HEK293 (cell line): ENCODE data around the gene EHD3.

Source experiments
- ZNF112 ChIP-seq: fragments of 450-650 bp; formaldehyde crosslinking; IDR thresholded peaks from 2 replicates; pipeline ENCODE4 v1.5.0; 2017; ENCODE audit warnings: missing biosample characterization, missing genetic modification characterization
- ZNF37A ChIP-seq: fragments of 450-650 bp; IDR thresholded peaks from 2 replicates; pipeline ENCODE4 v1.5.1; 2018; ENCODE audit warnings: missing biosample characterization, missing genetic modification characterization
- TF ChIP-seq, protein P1 (sequence below): fragments of 450-650 bp; formaldehyde crosslinking; IDR thresholded peaks from 2 replicates; pipeline ENCODE4 v1.5.1; 2016; ENCODE audit warnings: missing biosample characterization, missing genetic modification characterization
- TF ChIP-seq, protein P2 (sequence below): fragments of 450-650 bp; formaldehyde crosslinking; IDR thresholded peaks from 2 replicates; pipeline ENCODE4 v1.5.1; 2016; ENCODE audit warnings: missing biosample characterization, missing genetic modification characterization, borderline replicate concordance
- TF ChIP-seq, protein P3 (sequence below): fragments of 450-650 bp; formaldehyde crosslinking; IDR thresholded peaks from 2 replicates; pipeline ENCODE4; 2016; ENCODE audit warnings: missing biosample characterization, missing genetic modification characterization
- TF ChIP-seq, protein P4 (sequence below): fragments of 450-650 bp; formaldehyde crosslinking; IDR thresholded peaks from 2 replicates; pipeline ENCODE4 v1.5.1; 2016; ENCODE audit warnings: missing biosample characterization, missing genetic modification characterization

DNA sequence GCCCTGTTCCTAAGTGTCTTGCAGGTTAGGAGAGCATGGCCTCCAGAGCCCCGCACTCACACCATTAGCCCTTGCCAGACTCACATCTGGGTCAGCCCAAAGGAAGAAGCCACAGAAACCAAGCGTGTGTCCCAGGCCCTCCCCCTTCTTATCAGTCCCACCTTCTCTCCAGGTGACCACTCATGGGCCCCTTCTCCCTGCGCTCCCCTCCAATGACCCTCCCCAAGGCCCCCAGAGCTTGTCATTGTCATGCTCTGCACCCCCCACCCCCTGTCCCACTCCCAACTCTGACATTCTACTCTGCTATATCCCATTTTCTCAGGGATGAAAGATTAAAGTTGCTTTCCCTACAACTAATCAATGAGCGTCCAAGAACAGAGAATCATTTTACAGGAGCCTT is 46.8 kb upstream of the EHD3 start:
- no peak for TF ChIP-seq ZNF112 (tag by site-specific recombination)
- TF ChIP-seq, protein P1, sequence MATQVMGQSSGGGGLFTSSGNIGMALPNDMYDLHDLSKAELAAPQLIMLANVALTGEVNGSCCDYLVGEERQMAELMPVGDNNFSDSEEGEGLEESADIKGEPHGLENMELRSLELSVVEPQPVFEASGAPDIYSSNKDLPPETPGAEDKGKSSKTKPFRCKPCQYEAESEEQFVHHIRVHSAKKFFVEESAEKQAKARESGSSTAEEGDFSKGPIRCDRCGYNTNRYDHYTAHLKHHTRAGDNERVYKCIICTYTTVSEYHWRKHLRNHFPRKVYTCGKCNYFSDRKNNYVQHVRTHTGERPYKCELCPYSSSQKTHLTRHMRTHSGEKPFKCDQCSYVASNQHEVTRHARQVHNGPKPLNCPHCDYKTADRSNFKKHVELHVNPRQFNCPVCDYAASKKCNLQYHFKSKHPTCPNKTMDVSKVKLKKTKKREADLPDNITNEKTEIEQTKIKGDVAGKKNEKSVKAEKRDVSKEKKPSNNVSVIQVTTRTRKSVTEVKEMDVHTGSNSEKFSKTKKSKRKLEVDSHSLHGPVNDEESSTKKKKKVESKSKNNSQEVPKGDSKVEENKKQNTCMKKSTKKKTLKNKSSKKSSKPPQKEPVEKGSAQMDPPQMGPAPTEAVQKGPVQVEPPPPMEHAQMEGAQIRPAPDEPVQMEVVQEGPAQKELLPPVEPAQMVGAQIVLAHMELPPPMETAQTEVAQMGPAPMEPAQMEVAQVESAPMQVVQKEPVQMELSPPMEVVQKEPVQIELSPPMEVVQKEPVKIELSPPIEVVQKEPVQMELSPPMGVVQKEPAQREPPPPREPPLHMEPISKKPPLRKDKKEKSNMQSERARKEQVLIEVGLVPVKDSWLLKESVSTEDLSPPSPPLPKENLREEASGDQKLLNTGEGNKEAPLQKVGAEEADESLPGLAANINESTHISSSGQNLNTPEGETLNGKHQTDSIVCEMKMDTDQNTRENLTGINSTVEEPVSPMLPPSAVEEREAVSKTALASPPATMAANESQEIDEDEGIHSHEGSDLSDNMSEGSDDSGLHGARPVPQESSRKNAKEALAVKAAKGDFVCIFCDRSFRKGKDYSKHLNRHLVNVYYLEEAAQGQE = no peak
- TF ChIP-seq, protein P2, sequence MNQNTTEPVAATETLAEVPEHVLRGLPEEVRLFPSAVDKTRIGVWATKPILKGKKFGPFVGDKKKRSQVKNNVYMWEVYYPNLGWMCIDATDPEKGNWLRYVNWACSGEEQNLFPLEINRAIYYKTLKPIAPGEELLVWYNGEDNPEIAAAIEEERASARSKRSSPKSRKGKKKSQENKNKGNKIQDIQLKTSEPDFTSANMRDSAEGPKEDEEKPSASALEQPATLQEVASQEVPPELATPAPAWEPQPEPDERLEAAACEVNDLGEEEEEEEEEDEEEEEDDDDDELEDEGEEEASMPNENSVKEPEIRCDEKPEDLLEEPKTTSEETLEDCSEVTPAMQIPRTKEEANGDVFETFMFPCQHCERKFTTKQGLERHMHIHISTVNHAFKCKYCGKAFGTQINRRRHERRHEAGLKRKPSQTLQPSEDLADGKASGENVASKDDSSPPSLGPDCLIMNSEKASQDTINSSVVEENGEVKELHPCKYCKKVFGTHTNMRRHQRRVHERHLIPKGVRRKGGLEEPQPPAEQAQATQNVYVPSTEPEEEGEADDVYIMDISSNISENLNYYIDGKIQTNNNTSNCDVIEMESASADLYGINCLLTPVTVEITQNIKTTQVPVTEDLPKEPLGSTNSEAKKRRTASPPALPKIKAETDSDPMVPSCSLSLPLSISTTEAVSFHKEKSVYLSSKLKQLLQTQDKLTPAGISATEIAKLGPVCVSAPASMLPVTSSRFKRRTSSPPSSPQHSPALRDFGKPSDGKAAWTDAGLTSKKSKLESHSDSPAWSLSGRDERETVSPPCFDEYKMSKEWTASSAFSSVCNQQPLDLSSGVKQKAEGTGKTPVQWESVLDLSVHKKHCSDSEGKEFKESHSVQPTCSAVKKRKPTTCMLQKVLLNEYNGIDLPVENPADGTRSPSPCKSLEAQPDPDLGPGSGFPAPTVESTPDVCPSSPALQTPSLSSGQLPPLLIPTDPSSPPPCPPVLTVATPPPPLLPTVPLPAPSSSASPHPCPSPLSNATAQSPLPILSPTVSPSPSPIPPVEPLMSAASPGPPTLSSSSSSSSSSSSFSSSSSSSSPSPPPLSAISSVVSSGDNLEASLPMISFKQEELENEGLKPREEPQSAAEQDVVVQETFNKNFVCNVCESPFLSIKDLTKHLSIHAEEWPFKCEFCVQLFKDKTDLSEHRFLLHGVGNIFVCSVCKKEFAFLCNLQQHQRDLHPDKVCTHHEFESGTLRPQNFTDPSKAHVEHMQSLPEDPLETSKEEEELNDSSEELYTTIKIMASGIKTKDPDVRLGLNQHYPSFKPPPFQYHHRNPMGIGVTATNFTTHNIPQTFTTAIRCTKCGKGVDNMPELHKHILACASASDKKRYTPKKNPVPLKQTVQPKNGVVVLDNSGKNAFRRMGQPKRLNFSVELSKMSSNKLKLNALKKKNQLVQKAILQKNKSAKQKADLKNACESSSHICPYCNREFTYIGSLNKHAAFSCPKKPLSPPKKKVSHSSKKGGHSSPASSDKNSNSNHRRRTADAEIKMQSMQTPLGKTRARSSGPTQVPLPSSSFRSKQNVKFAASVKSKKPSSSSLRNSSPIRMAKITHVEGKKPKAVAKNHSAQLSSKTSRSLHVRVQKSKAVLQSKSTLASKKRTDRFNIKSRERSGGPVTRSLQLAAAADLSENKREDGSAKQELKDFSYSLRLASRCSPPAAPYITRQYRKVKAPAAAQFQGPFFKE (tag by site-specific recombination) = no peak
- TF ChIP-seq, protein P3, sequence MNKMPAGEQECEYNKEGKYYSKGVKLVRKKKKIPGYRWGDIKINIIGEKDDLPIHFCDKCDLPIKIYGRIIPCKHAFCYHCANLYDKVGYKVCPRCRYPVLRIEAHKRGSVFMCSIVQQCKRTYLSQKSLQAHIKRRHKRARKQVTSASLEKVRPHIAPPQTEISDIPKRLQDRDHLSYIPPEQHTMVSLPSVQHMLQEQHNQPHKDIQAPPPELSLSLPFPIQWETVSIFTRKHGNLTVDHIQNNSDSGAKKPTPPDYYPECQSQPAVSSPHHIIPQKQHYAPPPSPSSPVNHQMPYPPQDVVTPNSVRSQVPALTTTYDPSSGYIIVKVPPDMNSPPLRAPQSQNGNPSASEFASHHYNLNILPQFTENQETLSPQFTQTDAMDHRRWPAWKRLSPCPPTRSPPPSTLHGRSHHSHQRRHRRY (tag by site-specific recombination) = no peak
- no peak for TF ChIP-seq ZNF37A (tag by site-specific recombination)
- TF ChIP-seq, protein P4, sequence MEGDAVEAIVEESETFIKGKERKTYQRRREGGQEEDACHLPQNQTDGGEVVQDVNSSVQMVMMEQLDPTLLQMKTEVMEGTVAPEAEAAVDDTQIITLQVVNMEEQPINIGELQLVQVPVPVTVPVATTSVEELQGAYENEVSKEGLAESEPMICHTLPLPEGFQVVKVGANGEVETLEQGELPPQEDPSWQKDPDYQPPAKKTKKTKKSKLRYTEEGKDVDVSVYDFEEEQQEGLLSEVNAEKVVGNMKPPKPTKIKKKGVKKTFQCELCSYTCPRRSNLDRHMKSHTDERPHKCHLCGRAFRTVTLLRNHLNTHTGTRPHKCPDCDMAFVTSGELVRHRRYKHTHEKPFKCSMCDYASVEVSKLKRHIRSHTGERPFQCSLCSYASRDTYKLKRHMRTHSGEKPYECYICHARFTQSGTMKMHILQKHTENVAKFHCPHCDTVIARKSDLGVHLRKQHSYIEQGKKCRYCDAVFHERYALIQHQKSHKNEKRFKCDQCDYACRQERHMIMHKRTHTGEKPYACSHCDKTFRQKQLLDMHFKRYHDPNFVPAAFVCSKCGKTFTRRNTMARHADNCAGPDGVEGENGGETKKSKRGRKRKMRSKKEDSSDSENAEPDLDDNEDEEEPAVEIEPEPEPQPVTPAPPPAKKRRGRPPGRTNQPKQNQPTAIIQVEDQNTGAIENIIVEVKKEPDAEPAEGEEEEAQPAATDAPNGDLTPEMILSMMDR (tag by site-specific recombination) = no peak
